SHP77 treated with DMSO at 0.1 percent for 48 hours (cell line): Measurements from ENCODE around the gene HOXC10.

ENCODE experiments used
- DNase-seq: peaks from one replicate; lab custom pipeline; 2025; lab: John Stamatoyannopoulos, UW

HOXC10 gene

GRCh38 chr12:53965281-53966084 is 19.5 kb upstream of the HOXC10 start:
- no peak for DNase-seq

GRCh38 chr12:53966085-53966384 is 18.9 kb upstream of the HOXC10 start:
- DNase-seq = no peak

GRCh38 chr12:53966385-53967133 is 18.4 kb upstream of the HOXC10 start:
- no peak for DNase-seq

- DNase-seq = no peak
Measured at GRCh38 chr12:53967421-53967925, 17.5 kb upstream of the HOXC10 start.

- DNase-seq = no peak
Measured at GRCh38 chr12:53968214-53969127, 16.5 kb upstream of the HOXC10 start.

GRCh38 chr12:53969588-53970259 is 15.2 kb upstream of the HOXC10 start:
- DNase-seq = no peak

- DNase-seq = no peak
Measured at GRCh38 chr12:53970451-53970850, 14.5 kb upstream of the HOXC10 start.

- no peak for DNase-seq
Measured at GRCh38 chr12:53971129-53971528, 13.8 kb upstream of the HOXC10 start.

- DNase-seq = no peak
Measured at GRCh38 chr12:53971686-53972085, 13.3 kb upstream of the HOXC10 start.

- no peak for DNase-seq
Measured at GRCh38 chr12:53972152-53972702, 12.7 kb upstream of the HOXC10 start.

GRCh38 chr12:53972722-53973235 is 12.2 kb upstream of the HOXC10 start, which contains the start of gene HOXC11:
Gene HOXC11 (plus strand): TSS chr12:53973126. CDS start chr12:53973242, 116 bp downstream.
- DNase-seq = no peak

GRCh38 chr12:53973236-53974042 is 11.5 kb upstream of the HOXC10 start:
- no peak for DNase-seq

- DNase-seq = no peak
Measured at GRCh38 chr12:53974084-53975063, 10.6 kb upstream of the HOXC10 start, which contains the start of gene HOTAIR. Gene HOTAIR (minus strand): TSS chr12:53974954.

GRCh38 chr12:53975064-53975471 is 9.9 kb upstream of the HOXC10 start:
- DNase-seq = no peak

GRCh38 chr12:53975479-53976152 is 9.3 kb upstream of the HOXC10 start:
- DNase-seq = no peak

- no peak for DNase-seq
Measured at GRCh38 chr12:53976172-53976822, 8.6 kb upstream of the HOXC10 start.

GRCh38 chr12:53976823-53977595 is 7.9 kb upstream of the HOXC10 start:
- DNase-seq = no peak
